HUES48 (cell line): ENCODE results near the gene TPD52L1.

Experiments
- H3K27ac ChIP-seq: one replicate; pipeline ENCODE4 v1.7.0; 2013; ENCODE audit warnings: low read depth, low read length, inconsistent platforms
- H3K27me3 ChIP-seq: 2 replicates; pipeline ENCODE4 v1.6.1; 2013; ENCODE audit warnings: mild to moderate bottlenecking, low read length; ENCODE audit not compliant: control insufficient read depth, insufficient read depth
- H3K36me3 ChIP-seq: 2 replicates; pipeline ENCODE4 v1.6.1; 2013; ENCODE audit warnings: low read length; ENCODE audit not compliant: control insufficient read depth, insufficient read depth
- H3K4me1 ChIP-seq: 2 replicates; pipeline ENCODE4 v1.6.1; 2013; ENCODE audit warnings: mild to moderate bottlenecking, low read length; ENCODE audit not compliant: control insufficient read depth, insufficient read depth
- H3K4me3 ChIP-seq: 2 replicates; pipeline ENCODE4 v1.5.1; 2013; ENCODE audit warnings: mild to moderate bottlenecking, low read depth, low read length
- H3K9ac ChIP-seq: 2 replicates; pipeline ENCODE4 v1.6.1; 2013; ENCODE audit warnings: mild to moderate bottlenecking, low read depth, low read length, moderate library complexity
- H3K9me3 ChIP-seq: 2 replicates; pipeline ENCODE4 v1.6.1; 2013; ENCODE audit warnings: low read length; ENCODE audit not compliant: control insufficient read depth, insufficient read depth

The TPD52L1 gene

DNA sequence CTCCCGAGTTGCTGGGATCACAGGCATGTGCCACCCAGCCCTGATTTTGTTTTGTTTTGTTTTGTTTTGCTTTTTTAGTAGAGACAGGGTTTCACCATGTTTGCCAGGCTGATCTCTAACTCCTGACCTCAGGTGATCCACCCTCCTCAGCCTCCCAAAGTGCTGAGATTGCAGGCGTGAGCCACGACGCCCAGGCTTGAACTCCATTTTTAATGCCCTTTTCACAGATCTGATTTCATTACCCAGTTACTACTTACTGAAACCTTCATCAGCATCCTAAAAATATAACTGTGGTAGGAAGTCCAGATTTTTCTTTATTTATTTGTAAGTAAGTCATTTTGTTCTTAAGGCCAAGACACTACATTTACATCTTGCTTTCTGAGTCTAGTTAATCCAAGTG is 84.2 kb downstream of the TPD52L1 start:
- Histone ChIP-seq H3K36me3 (no peaks in the 10 kb centered on the region), H3K9ac (no peak overlapping the region), H3K4me3 (no peak overlapping the region), H3K9me3 (no peaks in the 10 kb centered on the region), H3K27ac (no peak overlapping the region), H3K4me1 (no peaks in the 10 kb centered on the region), H3K27me3 (no peaks in the 10 kb centered on the region)

DNA sequence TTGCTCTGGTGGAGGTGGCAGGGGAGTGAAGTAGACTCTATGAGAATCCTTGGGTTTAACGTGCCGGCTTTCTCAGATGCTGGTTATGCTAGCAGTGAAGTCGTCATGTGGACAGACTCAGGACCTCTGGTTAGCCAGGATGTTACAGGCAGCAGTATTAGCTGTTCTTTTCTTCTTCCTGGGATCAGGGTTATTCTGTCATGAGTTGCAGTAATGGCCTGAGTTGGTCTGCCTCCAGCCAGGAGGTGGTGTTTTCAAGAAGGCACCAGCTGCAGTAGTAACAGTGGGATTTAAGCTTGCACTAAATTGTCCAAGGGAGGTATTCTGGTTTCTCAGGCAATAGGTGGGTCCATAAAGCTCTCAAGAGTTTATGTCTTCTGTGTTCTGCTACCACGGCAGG is 91.5 kb downstream of the TPD52L1 start:
- no peak overlapping the region for H3K4me3 ChIP-seq
- no peaks in the 10 kb centered on the region for H3K27me3 ChIP-seq
- no peaks in the 10 kb centered on the region for H3K9me3 ChIP-seq
- H3K4me1 ChIP-seq, result peaks cover 14% of the 10 kb centered on the region; the same call in 1 of the 2 replicates
- no peaks in the 10 kb centered on the region for H3K36me3 ChIP-seq
- H3K27ac ChIP-seq, result no peak overlapping the region
- no peak overlapping the region for H3K9ac ChIP-seq

DNA sequence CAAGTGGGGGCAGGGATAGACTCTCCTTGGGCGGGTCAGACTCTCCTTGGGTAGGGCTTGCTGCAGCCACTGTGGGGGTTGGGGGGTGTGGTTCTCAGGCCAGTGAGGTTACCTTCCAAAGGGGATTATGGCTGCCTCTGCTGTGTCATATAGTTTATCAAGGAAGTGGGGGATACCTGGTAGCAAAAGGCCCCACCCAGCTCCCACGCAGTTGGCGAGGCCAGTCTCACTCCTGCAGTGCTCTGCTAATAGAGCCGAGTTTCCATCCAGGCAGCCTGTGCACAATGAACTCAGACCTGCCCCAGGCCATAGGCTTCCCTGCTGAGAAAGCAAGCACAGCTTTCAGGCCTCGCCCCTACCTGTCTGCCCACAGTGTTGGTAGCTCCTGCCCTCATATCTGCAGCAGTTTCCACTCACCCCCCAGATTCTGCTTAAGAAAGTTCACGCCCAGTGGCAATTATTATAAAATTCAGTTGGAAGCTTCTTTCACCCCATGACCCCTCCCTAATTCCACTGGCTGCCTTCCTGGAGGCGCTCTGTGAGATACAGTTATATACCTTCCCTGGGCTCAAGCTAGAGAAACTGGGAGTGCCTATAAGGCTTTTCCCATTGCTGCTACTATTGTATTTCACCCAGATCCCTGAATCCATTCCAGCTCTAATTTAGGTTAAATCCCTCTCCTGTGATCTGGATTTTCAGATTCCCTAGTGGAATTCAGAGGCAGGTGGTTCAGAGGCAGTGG is 92.1 kb downstream of the TPD52L1 start:
- Histone ChIP-seq H3K4me1 (peaks cover 17% of the 10 kb centered on the region), H3K36me3 (no peaks in the 10 kb centered on the region), H3K4me3 (no peak overlapping the region), H3K27me3 (no peaks in the 10 kb centered on the region), H3K9me3 (no peaks in the 10 kb centered on the region), H3K9ac (no peak overlapping the region), H3K27ac (no peak overlapping the region)

DNA sequence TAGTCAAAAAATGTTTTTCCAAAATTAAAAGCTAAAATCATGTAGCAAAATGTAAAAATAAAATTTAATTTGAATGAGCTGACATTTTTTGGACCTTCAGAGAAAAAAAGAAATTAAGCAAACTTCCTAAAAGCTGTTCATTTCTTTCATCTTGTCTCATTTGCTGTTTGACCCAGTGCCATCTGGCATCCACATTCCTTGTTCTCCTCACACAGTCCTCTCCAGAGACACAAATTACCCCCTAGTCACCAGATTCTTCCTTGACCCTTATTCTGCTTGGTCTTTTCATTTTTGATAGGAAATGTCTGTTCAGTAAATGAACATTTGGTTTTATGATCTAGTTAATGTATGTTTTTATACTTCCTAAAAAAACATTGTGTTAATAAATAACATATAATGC is 93.0 kb downstream of the TPD52L1 start:
- Histone ChIP-seq H3K4me1 (peaks cover 18% of the 10 kb centered on the region), H3K27me3 (no peaks in the 10 kb centered on the region), H3K27ac (no peak overlapping the region)

DNA sequence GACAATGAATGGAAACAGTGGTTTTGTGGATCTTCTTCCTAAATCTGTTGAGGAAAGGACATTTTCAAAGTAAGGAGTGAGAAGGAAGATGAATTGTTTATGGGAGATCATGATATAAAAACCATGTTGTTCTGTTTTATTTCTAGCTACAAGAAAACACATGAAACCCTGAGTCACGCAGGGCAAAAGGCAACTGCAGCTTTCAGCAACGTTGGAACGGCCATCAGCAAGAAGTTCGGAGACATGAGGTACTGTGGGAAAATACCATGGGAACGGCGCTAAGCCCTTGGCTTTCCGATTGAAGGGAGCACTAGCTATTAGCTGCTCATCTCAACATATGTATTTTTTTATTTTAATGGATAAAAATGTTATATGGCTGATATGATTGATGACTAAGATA is 94.6 kb downstream of the TPD52L1 start:
- no peaks in the 10 kb centered on the region for H3K9me3 ChIP-seq
- no peak overlapping the region for H3K9ac ChIP-seq
- no peak overlapping the region for H3K27ac ChIP-seq
- no peak overlapping the region for H3K4me3 ChIP-seq
- peaks cover 24% of the 10 kb centered on the region for H3K4me1 ChIP-seq
- no peaks in the 10 kb centered on the region for H3K36me3 ChIP-seq
- no peaks in the 10 kb centered on the region for H3K27me3 ChIP-seq

More for the DNA sequence above, 93.0 kb downstream of the TPD52L1 start:
- no peak overlapping the region for H3K9ac ChIP-seq
- H3K36me3 ChIP-seq, result no peaks in the 10 kb centered on the region
- H3K9me3 ChIP-seq, result no peaks in the 10 kb centered on the region
- H3K4me3 ChIP-seq, result no peak overlapping the region

DNA sequence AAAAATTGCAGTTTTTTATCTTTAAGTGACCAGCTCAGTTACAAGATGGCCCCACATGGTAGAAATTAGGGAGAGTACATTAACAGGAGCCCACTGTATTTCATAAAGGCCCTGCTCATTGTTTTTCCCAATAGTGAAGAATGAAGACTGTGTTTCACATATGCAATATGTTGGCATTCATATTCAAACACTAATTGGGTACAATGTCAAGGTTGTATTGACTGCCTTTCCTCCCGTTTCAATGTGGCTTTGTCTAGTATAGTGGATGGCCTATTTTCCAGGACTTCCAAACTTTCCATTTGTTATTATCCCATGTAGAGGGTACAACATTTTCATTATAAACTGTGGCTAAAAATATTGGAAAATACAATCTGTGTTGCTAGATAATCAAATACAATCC is 96.9 kb downstream of the TPD52L1 start:
- Histone ChIP-seq H3K27me3 (no peaks in the 10 kb centered on the region), H3K36me3 (no peaks in the 10 kb centered on the region), H3K9ac (no peak overlapping the region), H3K4me1 (peaks cover 18% of the 10 kb centered on the region), H3K27ac (no peak overlapping the region), H3K9me3 (no peaks in the 10 kb centered on the region), H3K4me3 (no peak overlapping the region)

DNA sequence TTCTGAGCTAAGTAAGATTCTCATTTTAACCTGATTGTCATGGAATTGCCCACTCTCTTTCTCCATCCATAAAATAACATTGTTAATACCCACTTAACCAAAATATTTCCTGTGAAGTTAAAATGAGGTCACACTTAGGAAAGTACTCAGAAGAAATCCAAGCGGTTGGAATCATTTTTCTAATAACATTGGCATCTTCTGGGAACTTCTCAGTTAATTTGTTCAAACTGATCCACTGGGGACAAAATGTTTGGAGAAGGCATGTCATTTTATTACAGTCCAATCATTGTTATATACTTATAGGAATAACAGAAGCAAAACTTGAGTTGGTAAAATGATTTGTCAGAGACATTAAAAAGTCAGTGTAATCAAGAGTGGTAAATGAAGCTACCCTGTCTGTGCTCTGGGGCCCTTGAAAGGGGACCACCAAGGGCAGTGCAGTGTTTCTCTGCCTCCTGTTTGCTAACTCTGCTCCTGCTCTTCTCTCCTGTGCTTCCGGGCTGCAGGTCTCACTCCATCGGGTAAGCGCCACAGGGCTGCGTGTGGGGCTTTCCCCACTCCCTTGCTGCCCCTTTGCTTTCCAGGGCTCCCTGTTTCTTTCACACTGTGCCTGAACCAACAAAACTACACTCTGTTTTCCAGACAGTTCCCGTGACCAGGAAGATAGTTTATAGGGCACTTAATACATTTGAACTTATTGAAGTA is 98.1 kb downstream of the TPD52L1 start:
- no peaks in the 10 kb centered on the region for H3K9me3 ChIP-seq
- no peak overlapping the region for H3K4me3 ChIP-seq
- peaks cover 10% of the 10 kb centered on the region; the same call in 1 of the 2 replicates for H3K4me1 ChIP-seq
- no peaks in the 10 kb centered on the region for H3K27me3 ChIP-seq
- H3K9ac ChIP-seq, result no peak overlapping the region
- H3K27ac ChIP-seq, result no peak overlapping the region
- no peaks in the 10 kb centered on the region for H3K36me3 ChIP-seq

DNA sequence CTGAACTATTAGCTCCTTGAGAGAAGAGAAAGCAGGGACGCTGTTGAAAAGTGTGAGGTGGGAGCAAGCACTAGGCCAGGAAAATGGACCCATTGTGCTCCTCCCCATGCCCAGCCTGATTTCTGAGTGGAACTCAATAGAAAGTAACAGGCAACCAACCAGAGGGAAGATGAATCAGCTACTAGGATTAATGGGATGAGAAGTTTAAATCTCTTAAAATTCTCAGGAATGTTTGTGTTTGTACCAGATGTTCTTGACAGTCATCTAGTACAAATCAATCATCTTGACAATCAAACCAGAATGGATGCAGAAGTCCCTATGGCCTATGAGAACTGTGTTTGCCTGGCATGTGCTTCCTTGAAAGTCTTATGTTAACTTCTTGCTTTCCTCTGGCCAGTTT is 99.3 kb downstream of the TPD52L1 start:
- H3K9ac ChIP-seq, result no peak overlapping the region
- no peaks in the 10 kb centered on the region for H3K27me3 ChIP-seq
- H3K27ac ChIP-seq, result no peak overlapping the region
- no peaks in the 10 kb centered on the region for H3K36me3 ChIP-seq
- H3K9me3 ChIP-seq, result no peaks in the 10 kb centered on the region
- H3K4me1 ChIP-seq, result peaks cover 10% of the 10 kb centered on the region; the same call in 1 of the 2 replicates
- no peak overlapping the region for H3K4me3 ChIP-seq

DNA sequence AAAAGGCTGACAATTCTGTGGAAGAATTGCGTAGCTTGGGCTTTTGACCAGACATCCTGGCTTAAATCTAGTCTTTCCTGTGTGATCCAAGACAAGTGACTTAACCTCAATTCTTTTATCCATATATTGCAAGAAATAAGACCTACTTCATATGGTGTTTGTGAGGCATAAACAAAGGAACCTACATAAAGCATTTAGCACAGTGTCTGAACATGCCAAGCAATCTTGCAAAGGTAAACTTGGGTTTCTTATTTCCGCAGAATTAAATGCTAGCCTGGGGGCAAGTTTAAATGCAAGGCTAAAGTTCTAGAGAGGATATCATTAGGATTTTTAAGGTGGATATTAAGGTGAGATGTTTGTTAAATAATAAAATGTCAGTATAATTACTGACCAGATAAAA is 100.3 kb downstream of the TPD52L1 start:
- Histone ChIP-seq H3K4me1 (peaks cover 10% of the 10 kb centered on the region; the same call in 1 of the 2 replicates), H3K27ac (no peak overlapping the region), H3K36me3 (no peaks in the 10 kb centered on the region)

DNA sequence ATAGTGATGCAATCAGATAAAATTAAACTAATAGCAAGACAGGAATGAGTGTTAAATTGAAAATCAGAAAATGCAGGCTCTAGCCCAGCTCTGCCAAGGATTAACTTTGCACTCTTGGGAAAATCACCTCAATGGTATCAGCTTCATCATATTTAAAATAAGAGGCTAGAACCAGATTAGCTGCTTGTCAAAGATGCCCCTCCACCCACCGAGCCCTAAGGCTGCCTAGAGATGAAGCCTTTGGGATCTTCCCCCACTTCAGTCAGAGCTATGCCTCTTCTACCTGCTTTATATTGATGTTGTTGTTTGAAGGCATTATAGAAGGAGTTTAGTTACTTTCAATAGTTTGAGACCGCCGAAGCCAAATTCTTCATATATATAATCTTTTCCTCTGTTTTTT is 100.7 kb downstream of the TPD52L1 start:
- no peaks in the 10 kb centered on the region for H3K9me3 ChIP-seq
- no peaks in the 10 kb centered on the region for H3K27me3 ChIP-seq
- H3K4me1 ChIP-seq, result peaks cover 10% of the 10 kb centered on the region; the same call in 1 of the 2 replicates
- H3K4me3 ChIP-seq, result no peak overlapping the region
- H3K27ac ChIP-seq, result no peak overlapping the region
- no peak overlapping the region for H3K9ac ChIP-seq
- no peaks in the 10 kb centered on the region for H3K36me3 ChIP-seq

More for the DNA sequence above, 100.3 kb downstream of the TPD52L1 start:
- H3K9ac ChIP-seq, result no peak overlapping the region
- H3K4me3 ChIP-seq, result no peak overlapping the region
- no peaks in the 10 kb centered on the region for H3K27me3 ChIP-seq
- no peaks in the 10 kb centered on the region for H3K9me3 ChIP-seq

DNA sequence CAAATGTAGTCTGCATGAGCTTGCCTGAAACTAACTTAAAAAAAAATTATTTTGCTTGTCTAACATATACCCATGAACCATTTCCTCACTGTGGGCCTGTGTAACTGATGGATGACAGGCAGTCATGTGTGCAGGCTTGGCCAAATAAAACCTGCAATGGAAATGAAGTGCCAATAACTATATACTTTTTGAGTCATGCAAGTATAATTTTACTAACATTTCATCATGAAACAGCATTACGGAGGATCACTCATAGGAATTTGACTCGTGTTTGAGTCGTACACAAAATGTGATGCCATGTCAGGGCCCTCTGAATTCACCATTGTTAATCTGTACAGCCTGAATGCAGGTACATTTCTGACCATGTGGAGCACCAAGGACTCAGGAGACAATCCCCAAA is 101.6 kb downstream of the TPD52L1 start:
- Histone ChIP-seq H3K27ac (no peak overlapping the region), H3K9me3 (no peaks in the 10 kb centered on the region), H3K27me3 (no peaks in the 10 kb centered on the region), H3K9ac (no peak overlapping the region), H3K36me3 (no peaks in the 10 kb centered on the region), H3K4me3 (no peak overlapping the region), H3K4me1 (peaks cover 10% of the 10 kb centered on the region; the same call in 1 of the 2 replicates)
